Endothelial cell of umbilical vein (primary cell): Measurements from ENCODE around the gene AK4. TPM values are rescaled to one million over a fixed set of nuclear protein-coding genes. Genes with fewer than 3 reads are reported as not detected.

Source experiments
- BruUV-seq: library from RNA; stranded (reverse); fragments of 400-500 nt; replicated peaks from 2 replicates; lab custom pipeline; 2021; lab: Mats Ljungman, UMichigan
- CTCF ChIA-PET: fragments of 300-600, 350-600 bp; sonication (Branson Sonifier 250); formaldehyde crosslinking; loops from one replicate; lab custom pipeline; 2021; ENCODE audit warnings: antibody characterized with exemption, inconsistent platforms; lab: Charles Lee
- POLR2A ChIA-PET: fragments of 300-600, 350-600 bp; sonication (Branson Sonifier 250); formaldehyde crosslinking; loops from one replicate; lab custom pipeline; 2021; ENCODE audit warnings: antibody characterized with exemption, inconsistent platforms; lab: Charles Lee
- DNase-seq: peaks from one replicate; pipeline ENCODE4 v3.0.0-alpha.2; 2011; ENCODE audit warnings: low read depth, low spot score
- FAIRE-seq: peaks from 2 replicates; lab custom pipeline; 2011; peaks lifted over from hg19 to GRCh38; lab: Jason Lieb, UNC
- H2AFZ ChIP-seq: 2 replicates; pipeline ENCODE4 v1.6.0; 2012; ENCODE audit warnings: low read depth, low read length, control low read depth, inconsistent platforms
- H3K27ac ChIP-seq: 2 replicates; pipeline ENCODE4 v1.5.1; 2011; ENCODE audit warnings: low read depth, mild to moderate bottlenecking, control low read depth, low read length, moderate library complexity; ENCODE audit not compliant: insufficient read depth
- H3K27me3 ChIP-seq, 2 experiments: 2 replicates each; pipeline versions ENCODE4 v1.6.0 to v1.6.1; 2011; ENCODE audit warnings: low read length in 2 of 2, mixed read lengths in 1 of 2; ENCODE audit not compliant: control insufficient read depth in 2 of 2, insufficient read depth in 2 of 2
- H3K36me3 ChIP-seq, 2 experiments: 2 replicates in 1 of 2; 3 replicates in 1 of 2; pipeline ENCODE4 v1.5.1; 2011; ENCODE audit warnings: low read length in 2 of 2, mild to moderate bottlenecking in 1 of 2, moderate library complexity in 1 of 2; ENCODE audit not compliant: control insufficient read depth in 2 of 2, insufficient read depth in 2 of 2; ENCODE audit errors: extremely low read depth in 1 of 2
- H3K4me1 ChIP-seq: 3 replicates; pipeline ENCODE4 v1.5.1; 2011; ENCODE audit warnings: mild to moderate bottlenecking, low read length; ENCODE audit not compliant: control insufficient read depth, insufficient read depth; ENCODE audit errors: extremely low read depth
- H3K4me2 ChIP-seq: 2 replicates; pipeline ENCODE4 v1.6.1; 2011; ENCODE audit warnings: low read length, control low read depth, mixed read lengths; ENCODE audit not compliant: insufficient read depth
- H3K4me3 ChIP-seq, 3 experiments: fragments of 200-600 bp in 1 of 3; sonication (generic), shearing (Covaris generic) in 1 of 3; replicated peaks in 1 of 3; 2 replicates each; pipeline ENCODE4 v1.5.1; 2011 to 2016; ENCODE audit warnings: control low read depth in 3 of 3, low read length in 3 of 3, mild to moderate bottlenecking in 2 of 3, inconsistent platforms in 1 of 3, low read depth in 1 of 3, moderate library complexity in 1 of 3; ENCODE audit not compliant: insufficient read depth in 1 of 3
- H3K79me2 ChIP-seq: 2 replicates; pipeline ENCODE4 v1.6.0; 2012; ENCODE audit warnings: low read length, inconsistent platforms; ENCODE audit not compliant: control insufficient read depth, insufficient read depth
- H3K9ac ChIP-seq: replicated peaks from 2 replicates; pipeline ENCODE3; 2011; ENCODE audit warnings: low read length, control low read depth; ENCODE audit not compliant: insufficient read depth; ENCODE audit errors: extremely low read depth
- H3K9me1 ChIP-seq: replicated peaks from 3 replicates; pipeline ENCODE4 v1.6.0; 2011; ENCODE audit warnings: mild to moderate bottlenecking, low read length; ENCODE audit not compliant: control insufficient read depth, insufficient read depth; ENCODE audit errors: extremely low read depth
- H3K9me3 ChIP-seq: replicated peaks from 2 replicates; pipeline ENCODE4 v1.5.1; 2012; ENCODE audit warnings: low read length, inconsistent platforms; ENCODE audit not compliant: control insufficient read depth, insufficient read depth
- H4K20me1 ChIP-seq: replicated peaks from 2 replicates; pipeline ENCODE3; 2011; ENCODE audit warnings: mild to moderate bottlenecking, low read length; ENCODE audit not compliant: control insufficient read depth, insufficient read depth; ENCODE audit errors: extremely low read depth
- FOS ChIP-seq: IDR thresholded peaks from 2 replicates; pipeline ENCODE4 v1.6.1; 2011; ENCODE audit warnings: mild to moderate bottlenecking, low read length, moderate library complexity, borderline replicate concordance; ENCODE audit not compliant: insufficient read depth
- MYC ChIP-seq: IDR thresholded peaks from one replicate; pipeline ENCODE4 v1.6.1; 2011; ENCODE audit warnings: mild to moderate bottlenecking, low read depth, low read length
- POLR2AphosphoS5 ChIP-seq: IDR thresholded peaks from 2 replicates; pipeline ENCODE4 v1.6.1; 2012; ENCODE audit warnings: low read depth, mild to moderate bottlenecking, control low read depth, low read length, moderate library complexity; ENCODE audit not compliant: insufficient read depth
- dilution Hi-C: fragments of 300-500 bp; cut with MboI; formaldehyde crosslinking; loops from one replicate; pipeline ENCODE4 v1.15.0; 2019; ENCODE audit warnings: low sequenced_read_pairs; ENCODE audit not compliant: extremely low pct_ligation_motif_present
- intact Hi-C: fragments of 100-400 bp; cut with micrococcal nuclease; formaldehyde crosslinking; loops from one replicate; pipeline ENCODE4 v1.10.0; 2022
- polyA plus RNA-seq, 4 experiments: library from polyadenylated mRNA; depleted of rRNA in 3 of 4; stranded (reverse) in 3 of 4; unstranded in 1 of 4; fragments of >200 nt; gene quantifications; 2 replicates each; pipeline versions ENCODE4 v1.2.1 to v1.2.3, GENCODE V29; 2011 to 2012; ENCODE audit warnings: missing spikeins in 1 of 4
- total RNA-seq: library from RNA; stranded (reverse); gene quantifications from 2 replicates; pipeline ENCODE4 v1.2.3, GENCODE V29; 2021
- TF ChIP-seq, protein P1 (sequence below), 2 donors: IDR thresholded peaks; 1 replicate in 1 of 2; 2 replicates in 1 of 2; pipeline ENCODE4 v1.5.1; 2011; ENCODE audit warnings: low read length in 2 of 2, mild to moderate bottlenecking in 2 of 2, moderate library complexity in 2 of 2, control low read depth in 1 of 2, inconsistent platforms in 1 of 2, low read depth in 1 of 2; ENCODE audit not compliant: insufficient read depth in 1 of 2; ENCODE audit errors: extremely low read depth in 1 of 2
- TF ChIP-seq, protein P2 (sequence below): IDR thresholded peaks from 2 replicates; pipeline ENCODE4 v1.6.1; 2011; ENCODE audit not compliant: insufficient read depth, insufficient read length

The AK4 gene
- total and polyA plus RNA-seq, 2 donors (not counting 3 experiments of a cell fraction or from before 2014, with no cell fraction given) = 2.2 to 5.6 TPM

DNA sequence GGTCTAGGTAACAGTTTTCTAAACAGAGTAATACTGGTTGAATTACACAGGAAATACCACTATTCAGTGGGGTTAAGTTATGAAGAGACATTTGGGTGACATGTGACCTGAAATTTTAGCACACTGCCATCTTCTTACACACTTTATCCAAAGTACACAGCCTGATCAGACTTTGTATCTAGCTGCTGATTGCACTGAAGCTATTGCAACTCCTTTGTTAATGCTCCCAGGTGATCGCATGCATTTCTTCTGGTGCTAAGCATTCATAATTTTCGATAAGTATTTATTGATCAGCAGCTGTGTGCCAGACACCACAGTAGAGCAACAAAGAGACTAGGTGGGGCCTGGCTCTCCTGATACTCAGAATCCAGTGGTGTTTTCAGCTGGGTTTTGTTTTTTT is 52.4 kb downstream of the AK4 start:
- intact Hi-C loops = no loop called here

More for the DNA sequence above, 52.4 kb downstream of the AK4 start:
- TF ChIP-seq MYC (no peak), POLR2AphosphoS5 (no peak), FOS (no peak)
- TF ChIP-seq, protein P1, sequence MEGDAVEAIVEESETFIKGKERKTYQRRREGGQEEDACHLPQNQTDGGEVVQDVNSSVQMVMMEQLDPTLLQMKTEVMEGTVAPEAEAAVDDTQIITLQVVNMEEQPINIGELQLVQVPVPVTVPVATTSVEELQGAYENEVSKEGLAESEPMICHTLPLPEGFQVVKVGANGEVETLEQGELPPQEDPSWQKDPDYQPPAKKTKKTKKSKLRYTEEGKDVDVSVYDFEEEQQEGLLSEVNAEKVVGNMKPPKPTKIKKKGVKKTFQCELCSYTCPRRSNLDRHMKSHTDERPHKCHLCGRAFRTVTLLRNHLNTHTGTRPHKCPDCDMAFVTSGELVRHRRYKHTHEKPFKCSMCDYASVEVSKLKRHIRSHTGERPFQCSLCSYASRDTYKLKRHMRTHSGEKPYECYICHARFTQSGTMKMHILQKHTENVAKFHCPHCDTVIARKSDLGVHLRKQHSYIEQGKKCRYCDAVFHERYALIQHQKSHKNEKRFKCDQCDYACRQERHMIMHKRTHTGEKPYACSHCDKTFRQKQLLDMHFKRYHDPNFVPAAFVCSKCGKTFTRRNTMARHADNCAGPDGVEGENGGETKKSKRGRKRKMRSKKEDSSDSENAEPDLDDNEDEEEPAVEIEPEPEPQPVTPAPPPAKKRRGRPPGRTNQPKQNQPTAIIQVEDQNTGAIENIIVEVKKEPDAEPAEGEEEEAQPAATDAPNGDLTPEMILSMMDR (IDR thresholded peaks at IDR 0.05; ENCODE audit: extremely low read depth in 1 of 2, insufficient read depth in 1 of 2, low read depth in 1 of 2, low read length in 2 of 2) = no peak
- TF ChIP-seq, protein P2, sequence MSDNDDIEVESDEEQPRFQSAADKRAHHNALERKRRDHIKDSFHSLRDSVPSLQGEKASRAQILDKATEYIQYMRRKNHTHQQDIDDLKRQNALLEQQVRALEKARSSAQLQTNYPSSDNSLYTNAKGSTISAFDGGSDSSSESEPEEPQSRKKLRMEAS = no peak
- Histone ChIP-seq H3K27ac (no peak overlapping the region), H3K9me1 (no peaks in the 10 kb centered on the region), H3K4me3 (no peak overlapping the region), H3K4me1 (no peaks in the 10 kb centered on the region), H4K20me1 (no peaks in the 10 kb centered on the region), H3K9ac (no peak overlapping the region), H3K79me2 (no peaks in the 10 kb centered on the region), H3K27me3 (no peaks in the 10 kb centered on the region), H3K9me3 (no peaks in the 10 kb centered on the region), H3K36me3 (no peaks in the 10 kb centered on the region), H3K4me2 (no peak overlapping the region), H2AFZ (no peak overlapping the region)
- BruUV-seq = no TSS peak
- dilution Hi-C loops = no loop called here
- POLR2A ChIA-PET = no interaction called here
- FAIRE-seq = no peak
- DNase-seq = no peak
- CTCF ChIA-PET = interaction anchor here (0.9 to 1.5 kb wide), 3 partner anchors 9 to 26 kb away, joined by 3 to 7 read pairs (median 3); no protein-coding TSS in a partner anchor
